Testis (tissue), 3 donors: ENCODE data around the gene PTCH2. TPM values are rescaled to one million over a fixed set of nuclear protein-coding genes. Genes with fewer than 3 reads are reported as not detected.

Experiments used
- DNase-seq: peaks from one replicate; pipeline ENCODE4 v3.0.0-alpha.2; 2019
- H3K27ac ChIP-seq, 2 donors: fragments of 200-600 bp; sonication (generic); one replicate each; pipeline ENCODE4 v1.5.1; 2019
- H3K27me3 ChIP-seq: fragments of 200-600 bp; sonication (generic); one replicate; pipeline ENCODE4 v1.5.1; 2019
- H3K36me3 ChIP-seq: fragments of 200-600 bp; sonication (generic); one replicate; pipeline ENCODE4 v1.5.1; 2017; ENCODE audit warnings: low read depth; ENCODE audit errors: missing control alignments
- H3K4me1 ChIP-seq: fragments of 200-600 bp; sonication (generic); one replicate; pipeline ENCODE4 v1.5.1; 2019
- H3K4me3 ChIP-seq, 2 donors: fragments of 200-600 bp; sonication (generic); one replicate each; pipeline ENCODE4 v1.5.1; 2017 to 2019
- H3K9me3 ChIP-seq: fragments of 200-600 bp; sonication (generic); one replicate; pipeline ENCODE4 v1.5.1; 2017
- POLR2A ChIP-seq: fragments of 450-650 bp; IDR thresholded peaks from one replicate; pipeline ENCODE4 v1.6.1; 2017; ENCODE audit warnings: antibody characterized with exemption, mild to moderate bottlenecking, moderate library complexity
- WGBS, 2 donors: methylation state at CpG; one replicate each; pipeline ENCODE4 v1.1.5; 2018; 5-methylcytosine and 5-hydroxymethylcytosine counted together
- intact Hi-C: fragments of 100-400 bp; cut with DNase I; formaldehyde crosslinking; loops from one replicate; pipeline ENCODE4 v1.15.1; 2023; ENCODE audit warnings: low total_unique reads
- polyA plus RNA-seq: library from polyadenylated mRNA; stranded (reverse); fragments of 350-450 nt; fragmentation: Illumina TruSeq; extraction: RNeasy Lipid Tissue Mini Kit (QIAGEN cat#74804); gene quantifications from one replicate; pipeline ENCODE4 v1.2.3, GENCODE V29; 2014; ENCODE audit warnings: low read depth, low replicate concordance; ENCODE audit not compliant: insufficient read depth
- total RNA-seq, 2 donors: library from RNA; depleted of rRNA; stranded (reverse); fragments of >200 nt; gene quantifications; one replicate each; pipeline ENCODE4 v1.2.3, GENCODE V29; 2016
- TF ChIP-seq, protein P1 (sequence below), 3 experiments: fragments of 450-650 bp in 2 of 3; fragments of 200-600 bp in 1 of 3; sonication (generic) in 1 of 3; IDR thresholded peaks; one replicate each; pipeline ENCODE4 v1.5.1; 2016 to 2019; ENCODE audit warnings: antibody characterized with exemption in 3 of 3, mild to moderate bottlenecking in 2 of 3, moderate library complexity in 1 of 3

Gene PTCH2
- total and polyA plus RNA-seq, 3 donors from 2014 or later, result 15.2 to 47.8 (median 36.8) TPM

DNA sequence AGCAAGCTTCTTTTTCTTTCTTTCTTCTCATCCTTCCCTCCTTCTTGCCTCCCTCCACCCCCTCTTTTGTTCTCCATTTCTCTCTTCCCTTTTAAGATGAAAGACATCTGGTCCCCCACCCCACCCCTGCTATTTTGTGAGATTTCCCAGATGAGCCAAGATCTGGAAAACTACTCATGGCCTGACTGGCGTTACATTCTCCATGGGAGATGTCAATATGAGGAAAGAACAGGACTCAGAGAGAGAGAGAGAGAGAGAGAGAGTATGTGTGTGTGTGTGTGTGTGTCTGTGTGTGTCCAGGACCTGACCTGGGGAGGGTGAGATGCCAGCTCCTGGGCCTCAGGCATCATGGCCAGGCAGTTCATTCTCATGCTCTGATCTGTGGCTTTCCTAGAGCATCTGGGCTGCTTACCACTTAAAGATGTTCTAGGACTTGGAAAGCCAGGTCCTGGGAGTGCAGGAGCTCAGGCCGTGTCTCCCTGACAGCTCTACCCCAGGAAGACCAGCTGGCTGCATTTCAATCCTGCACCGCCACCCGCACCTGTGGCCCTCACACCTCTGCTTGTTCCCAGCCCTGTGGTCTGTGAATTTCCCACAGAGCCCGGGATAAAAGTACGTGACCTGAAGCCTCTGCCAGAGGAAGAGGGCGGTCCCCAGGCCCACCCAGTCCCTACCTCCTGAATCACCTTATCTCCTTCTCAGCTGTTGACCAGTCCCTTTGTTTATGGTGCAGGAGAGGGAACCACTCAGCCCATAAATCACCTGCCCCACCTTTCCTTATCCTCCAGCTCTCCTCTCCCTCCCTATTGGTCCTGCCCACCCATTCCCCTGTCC is 51.9 kb downstream of the PTCH2 start:
- no peak overlapping the region for H3K27ac ChIP-seq
- DNase-seq, result no peak
- H3K4me1 ChIP-seq, result peaks cover 7% of the 10 kb centered on the region
- 79 to 82% methylated on average over 5 to 7 of the region's 7 CpGs for WGBS, 2 donors
- no peaks in the 10 kb centered on the region for H3K27me3 ChIP-seq
- no peaks in the 10 kb centered on the region for H3K36me3 ChIP-seq
- no peaks in the 10 kb centered on the region for H3K9me3 ChIP-seq
- no peak overlapping the region for H3K4me3 ChIP-seq
- TF ChIP-seq, protein P1, sequence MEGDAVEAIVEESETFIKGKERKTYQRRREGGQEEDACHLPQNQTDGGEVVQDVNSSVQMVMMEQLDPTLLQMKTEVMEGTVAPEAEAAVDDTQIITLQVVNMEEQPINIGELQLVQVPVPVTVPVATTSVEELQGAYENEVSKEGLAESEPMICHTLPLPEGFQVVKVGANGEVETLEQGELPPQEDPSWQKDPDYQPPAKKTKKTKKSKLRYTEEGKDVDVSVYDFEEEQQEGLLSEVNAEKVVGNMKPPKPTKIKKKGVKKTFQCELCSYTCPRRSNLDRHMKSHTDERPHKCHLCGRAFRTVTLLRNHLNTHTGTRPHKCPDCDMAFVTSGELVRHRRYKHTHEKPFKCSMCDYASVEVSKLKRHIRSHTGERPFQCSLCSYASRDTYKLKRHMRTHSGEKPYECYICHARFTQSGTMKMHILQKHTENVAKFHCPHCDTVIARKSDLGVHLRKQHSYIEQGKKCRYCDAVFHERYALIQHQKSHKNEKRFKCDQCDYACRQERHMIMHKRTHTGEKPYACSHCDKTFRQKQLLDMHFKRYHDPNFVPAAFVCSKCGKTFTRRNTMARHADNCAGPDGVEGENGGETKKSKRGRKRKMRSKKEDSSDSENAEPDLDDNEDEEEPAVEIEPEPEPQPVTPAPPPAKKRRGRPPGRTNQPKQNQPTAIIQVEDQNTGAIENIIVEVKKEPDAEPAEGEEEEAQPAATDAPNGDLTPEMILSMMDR (IDR thresholded peaks at IDR 0.05), result no peak
- no peak for TF ChIP-seq POLR2A
- intact Hi-C loops, result no loop called here

DNA sequence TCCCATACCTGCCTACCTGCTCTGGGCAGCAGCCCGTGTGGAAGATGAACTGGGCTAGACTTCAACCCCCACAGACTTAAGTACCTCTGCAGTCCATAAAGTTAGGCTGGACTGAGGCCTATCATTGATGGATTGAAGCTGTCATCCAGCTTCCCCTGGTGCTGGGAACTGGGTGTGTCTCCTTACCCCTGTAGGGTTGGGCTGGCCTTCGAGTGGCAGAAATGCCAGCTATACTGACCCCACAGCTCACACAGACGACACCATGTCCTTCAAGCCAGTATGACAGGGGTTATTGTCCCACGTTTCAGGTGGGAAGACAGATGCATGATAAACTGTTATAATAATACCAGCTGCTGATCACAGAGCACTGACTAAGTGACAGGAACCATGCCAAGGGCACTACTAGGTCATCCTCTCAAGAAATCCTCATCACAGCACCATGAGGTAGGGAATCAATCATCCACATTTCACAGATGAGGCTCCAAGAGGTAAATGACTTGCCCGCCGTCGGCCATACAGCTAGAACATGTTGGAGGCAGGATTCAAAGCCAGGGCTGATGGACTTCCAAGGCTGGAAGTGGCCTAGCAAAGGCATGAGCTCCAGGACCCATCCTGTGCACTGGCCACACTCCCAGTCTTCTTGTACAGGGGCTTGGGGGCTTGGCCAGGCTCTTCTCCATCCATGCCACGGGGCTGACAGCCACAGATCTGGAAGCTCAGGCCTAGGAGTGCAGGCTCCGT is 54.8 kb downstream of the PTCH2 start, which contains the start of gene BEST4:
BEST4 (minus strand) TSS at position 51 of the 741 bp plus-strand sequence. CDS start 465 bp downstream, outside the sequence.
- intact Hi-C loops, result no loop called here
- Histone ChIP-seq H3K27me3 (no peaks in the 10 kb centered on the region), H3K4me3 (no peak within 1 kb of the TSS), H3K9me3 (no peaks in the 10 kb centered on the region), H3K4me1 (peaks cover 20% of the 10 kb centered on the region), H3K36me3 (no peaks in the 10 kb centered on the region), H3K27ac (no peak within 1 kb of the TSS)
- TF ChIP-seq, protein P1 (IDR thresholded peaks at IDR 0.05), result no peak
- no peak for TF ChIP-seq POLR2A
- DNase-seq, result no peak
- 89 to 92% methylated on average over 8 to 9 of the region's 9 CpGs for WGBS, 2 donors

DNA sequence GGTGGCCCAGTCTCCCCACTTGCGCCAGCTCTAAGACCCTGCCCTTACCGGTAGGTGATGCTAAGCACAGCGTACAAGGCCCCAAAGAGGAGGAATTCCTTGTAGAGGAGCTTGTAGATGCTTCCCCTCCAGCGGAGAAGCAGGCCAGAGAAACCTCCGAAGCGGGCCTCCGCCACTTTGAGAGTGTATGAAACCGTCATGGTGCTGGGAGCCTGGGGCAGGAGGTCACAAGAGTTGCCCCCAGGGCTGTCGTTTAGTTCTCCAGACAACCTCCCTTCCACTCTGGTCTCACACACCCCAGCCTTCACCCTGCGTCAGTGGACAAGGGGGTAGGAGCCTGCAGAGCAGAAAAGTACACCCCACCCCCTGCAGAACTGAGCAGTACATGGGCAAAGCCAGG is 55.5 kb downstream of the PTCH2 start:
- intact Hi-C loops, result no loop called here
- no peaks in the 10 kb centered on the region for H3K9me3 ChIP-seq
- TF ChIP-seq POLR2A, result no peak
- TF ChIP-seq, protein P1 (IDR thresholded peaks at IDR 0.05), result no peak
- no peak overlapping the region for H3K27ac ChIP-seq
- WGBS, 2 donors, result 94 to 97% methylated on average over 10 of the region's 10 CpGs
- no peaks in the 10 kb centered on the region for H3K27me3 ChIP-seq
- no peak overlapping the region for H3K4me3 ChIP-seq
- H3K36me3 ChIP-seq, result no peaks in the 10 kb centered on the region
- H3K4me1 ChIP-seq, result peaks cover 19% of the 10 kb centered on the region
- no peak for DNase-seq

DNA sequence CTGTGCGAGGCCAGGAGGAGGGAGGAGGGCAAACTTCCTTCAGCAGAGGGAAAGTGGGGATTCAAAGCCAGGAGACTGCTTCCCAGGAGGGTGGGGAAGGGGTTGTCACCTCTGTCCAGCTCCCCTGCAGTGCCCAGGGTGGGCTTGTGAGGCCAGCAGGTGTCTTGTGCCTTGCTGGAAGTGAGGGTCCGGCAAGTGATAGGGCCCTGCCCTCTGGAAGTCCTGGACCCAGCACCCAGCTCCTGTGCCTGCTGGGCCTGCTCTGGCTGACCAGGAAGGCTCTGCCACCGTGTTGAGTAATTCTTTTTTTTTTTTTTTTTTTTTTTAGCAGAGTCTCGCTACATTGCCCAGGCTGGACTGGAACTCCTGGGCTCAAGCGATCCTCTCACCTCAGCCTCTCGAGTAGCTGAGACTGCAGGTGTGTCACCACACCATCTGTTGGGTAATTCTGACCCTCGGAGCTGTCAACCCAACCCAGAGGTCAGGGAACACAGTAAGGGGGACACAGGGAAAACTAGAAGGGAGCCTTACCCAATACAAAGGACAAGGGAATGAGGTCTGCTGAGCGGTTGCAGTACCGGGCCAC is 56.1 kb downstream of the PTCH2 start:
- intact Hi-C loops, result no loop called here
- Histone ChIP-seq H3K4me3 (no peak overlapping the region), H3K4me1 (peaks cover 19% of the 10 kb centered on the region), H3K36me3 (no peaks in the 10 kb centered on the region), H3K27ac (peak overlapping the region in 1 of 2 donors; percentile 41), H3K27me3 (no peaks in the 10 kb centered on the region), H3K9me3 (no peaks in the 10 kb centered on the region)
- 72 to 81% methylated on average over 7 to 9 of the region's 9 CpGs for WGBS, 2 donors
- TF ChIP-seq, protein P1 (IDR thresholded peaks at IDR 0.05), result no peak
- no peak for TF ChIP-seq POLR2A
- DNase-seq, result no peak
